ENCODE data around the gene HSFX4. TPM values are rescaled to one million over a fixed set of nuclear protein-coding genes. Genes with fewer than 3 reads are reported as not detected.
"Not testable (repeated sequence)": the region's sequence is repeated elsewhere in the genome, so short reads cannot be mapped to it uniquely, and the experiment has no call there.

HSFX4 gene
- polyA plus RNA-seq, 3 donors: not detected

DNA sequence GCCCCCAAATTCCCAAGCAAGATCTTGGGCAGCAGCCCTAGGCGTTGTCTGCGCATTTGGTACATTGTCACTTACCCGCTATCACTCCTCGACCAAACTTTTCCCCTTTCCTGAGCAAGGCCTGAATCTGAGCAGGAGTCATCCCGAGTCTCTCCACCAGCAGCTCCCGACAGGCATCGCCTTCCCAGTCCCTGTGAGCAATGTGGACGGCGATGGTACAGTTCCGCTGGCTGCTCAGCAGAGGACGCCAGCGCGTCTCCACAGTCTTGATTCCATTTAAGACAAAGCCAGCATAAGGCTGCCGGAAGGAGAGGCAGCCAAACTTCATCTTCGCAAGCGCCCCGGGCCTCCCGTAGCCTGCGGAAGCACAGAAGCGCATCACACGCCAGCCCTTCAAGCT lies 4.2 kb downstream of the HSFX4 start:
- H2AFZ ChIP-seq (ENCODE audit: insufficient read depth, low read depth, low read length, poor library complexity, severe bottlenecking); H3K27me3 Mint-ChIP-seq (ENCODE audit: low read depth in 3 of 3); DNase-seq; H3K4me3 Mint-ChIP-seq; H3K4me1 ChIP-seq (ENCODE audit: control insufficient read depth in 1 of 2, insufficient read depth in 2 of 2, low read length in 2 of 2); intact Hi-C loops (cut with micrococcal nuclease); H3K27ac ChIP-seq (ENCODE audit: low read depth in 1 of 2, low read length in 2 of 2); H4K20me1 ChIP-seq (ENCODE audit: insufficient read depth, low read length); H3K9ac ChIP-seq (ENCODE audit: insufficient read depth, low read length, poor library complexity, severe bottlenecking); H3K27me3 ChIP-seq (ENCODE audit: control insufficient read depth in 2 of 2, insufficient read depth in 2 of 2, low read length in 2 of 2); H3K9me3 ChIP-seq (replicated peaks in 1 of 2; ENCODE audit: control insufficient read depth in 1 of 2, insufficient read depth in 1 of 2, low read length in 2 of 2); H3K4me1 Mint-ChIP-seq; H3K9me3 Mint-ChIP-seq; H3K36me3 ChIP-seq (replicated peaks in 1 of 2; ENCODE audit: control insufficient read depth in 1 of 2, insufficient read depth in 2 of 2, low read length in 2 of 2); H3K4me2 ChIP-seq (replicated peaks; ENCODE audit: extremely low read depth, low read length, poor library complexity, severe bottlenecking); H3K27ac Mint-ChIP-seq; H3K4me3 ChIP-seq (replicated peaks in 1 of 3; ENCODE audit: low read depth in 2 of 3, low read length in 3 of 3): not testable (repeated sequence)
- peaks cover 14 to 18% of the 10 kb centered on the region in 2 donors for H3K36me3 Mint-ChIP-seq
- WGBS (ENCODE audit: insufficient coverage): no CpG with 5 or more reads among the region's 21 CpGs
- peaks cover 11% of the 10 kb centered on the region for H3K79me2 ChIP-seq (ENCODE audit: insufficient read depth, low read length)

GRCh38 chrX:149937328-149937727 lies 8.0 kb downstream of the HSFX4 start:
- Mint-ChIP-seq H3K27ac (peak overlapping the region; percentile 95 to 99 (median 98)), H3K4me1 (peaks cover 15% of the 10 kb centered on the region), H3K36me3 (peaks cover 14 to 18% of the 10 kb centered on the region in 2 donors), H3K4me3 (peak overlapping the region; percentile 77 to 82), H3K9me3 (peaks cover 0 to 15% (median 8%) of the 10 kb centered on the region in 7 donors)
- no CpG with 5 or more reads among the region's 5 CpGs for WGBS (ENCODE audit: insufficient coverage)
- Histone ChIP-seq H3K4me2 (replicated peaks; ENCODE audit: extremely low read depth, low read length, poor library complexity, severe bottlenecking) (peak overlapping the region; percentile 77), H3K4me1 (ENCODE audit: control insufficient read depth in 1 of 2, insufficient read depth in 2 of 2, low read length in 2 of 2) (peaks cover 10 to 16% of the 10 kb centered on the region in 2 donors), H3K4me3 (replicated peaks in 1 of 3; ENCODE audit: low read depth in 2 of 3, low read length in 3 of 3) (peak overlapping the region; percentile 54 to 82 (median 81)), H3K27ac (ENCODE audit: low read depth in 1 of 2, low read length in 2 of 2) (peak overlapping the region; percentile 87 to 95), H3K79me2 (ENCODE audit: insufficient read depth, low read length) (peaks cover 11% of the 10 kb centered on the region), H3K9ac (ENCODE audit: insufficient read depth, low read length, poor library complexity, severe bottlenecking) (peak overlapping the region; percentile 77)
- H3K27me3 Mint-ChIP-seq (ENCODE audit: low read depth in 3 of 3); H3K27me3 ChIP-seq (ENCODE audit: control insufficient read depth in 2 of 2, insufficient read depth in 2 of 2, low read length in 2 of 2); H3K9me3 ChIP-seq (replicated peaks in 1 of 2; ENCODE audit: control insufficient read depth in 1 of 2, insufficient read depth in 1 of 2, low read length in 2 of 2); H3K36me3 ChIP-seq (replicated peaks in 1 of 2; ENCODE audit: control insufficient read depth in 1 of 2, insufficient read depth in 2 of 2, low read length in 2 of 2); H2AFZ ChIP-seq (ENCODE audit: insufficient read depth, low read depth, low read length, poor library complexity, severe bottlenecking); H4K20me1 ChIP-seq (ENCODE audit: insufficient read depth, low read length); intact Hi-C loops (cut with micrococcal nuclease): not testable (repeated sequence)
- DNase-seq: peak in 1 of 3 donors; percentile 21

DNA sequence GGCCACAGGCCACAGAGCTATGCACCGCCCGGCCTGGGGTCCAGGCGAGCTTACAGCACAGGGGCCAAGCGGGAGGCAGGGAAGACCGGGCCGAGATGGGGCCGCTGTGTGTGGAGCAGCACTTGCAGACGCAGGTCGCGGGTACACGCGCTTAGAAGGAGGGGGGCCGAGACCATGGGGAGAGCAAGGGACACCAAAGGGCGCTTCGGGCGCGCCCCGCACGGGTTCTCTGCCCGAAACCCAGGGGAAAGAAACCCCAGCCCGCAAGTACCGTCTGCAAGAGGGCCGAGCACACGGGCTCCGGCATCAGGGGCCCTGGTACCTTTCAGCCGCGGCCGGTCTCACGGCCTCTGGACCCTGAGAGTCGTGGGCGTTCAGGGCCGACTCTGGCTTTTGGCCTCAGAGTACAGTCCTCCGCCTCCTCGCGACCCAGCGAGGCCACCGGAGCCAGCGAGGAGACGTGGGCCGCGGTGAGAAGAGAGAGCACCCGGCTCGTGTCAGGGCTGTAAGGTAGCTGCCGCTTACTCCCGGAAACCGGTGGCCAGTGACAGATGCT lies 8.6 kb downstream of the HSFX4 start:
- peaks cover 14 to 18% of the 10 kb centered on the region in 2 donors for H3K36me3 Mint-ChIP-seq
- no peaks in the 10 kb centered on the region for H3K9me3 ChIP-seq (replicated peaks in 1 of 2; ENCODE audit: control insufficient read depth in 1 of 2, insufficient read depth in 1 of 2, low read length in 2 of 2)
- peak overlapping the region; percentile 77 to 82 for H3K4me3 Mint-ChIP-seq
- H4K20me1 ChIP-seq (ENCODE audit: insufficient read depth, low read length): no peaks in the 10 kb centered on the region
- no peaks in the 10 kb centered on the region for H3K27me3 ChIP-seq (ENCODE audit: control insufficient read depth in 2 of 2, insufficient read depth in 2 of 2, low read length in 2 of 2)
- TF ChIP-seq CTCF (IDR thresholded peaks at IDR 0.05): no peak
- H3K9ac ChIP-seq (ENCODE audit: insufficient read depth, low read length, poor library complexity, severe bottlenecking): peak overlapping the region; percentile 77
- intact Hi-C loops (cut with micrococcal nuclease): no loop called here
- H3K4me1 Mint-ChIP-seq: peaks cover 15% of the 10 kb centered on the region
- peak overlapping the region; percentile 54 to 82 (median 81) for H3K4me3 ChIP-seq (replicated peaks in 1 of 3; ENCODE audit: low read depth in 2 of 3, low read length in 3 of 3)
- H3K27ac Mint-ChIP-seq: peak overlapping the region; percentile 95 to 99 (median 98)
- WGBS (ENCODE audit: insufficient coverage): 0% methylated on average over 36 of the region's 46 CpGs
- peaks cover 10 to 16% of the 10 kb centered on the region in 2 donors for H3K4me1 ChIP-seq (ENCODE audit: control insufficient read depth in 1 of 2, insufficient read depth in 2 of 2, low read length in 2 of 2)
- H3K79me2 ChIP-seq (ENCODE audit: insufficient read depth, low read length): peaks cover 11% of the 10 kb centered on the region
- peak overlapping the region; percentile 76 for H2AFZ ChIP-seq (ENCODE audit: insufficient read depth, low read depth, low read length, poor library complexity, severe bottlenecking)
- H3K4me2 ChIP-seq (replicated peaks; ENCODE audit: extremely low read depth, low read length, poor library complexity, severe bottlenecking): peak overlapping the region; percentile 77
- H3K36me3 ChIP-seq (replicated peaks in 1 of 2; ENCODE audit: control insufficient read depth in 1 of 2, insufficient read depth in 2 of 2, low read length in 2 of 2): peaks cover 3 to 5% of the 10 kb centered on the region in 2 donors
- peaks cover 0 to 15% (median 8%) of the 10 kb centered on the region in 7 donors for H3K9me3 Mint-ChIP-seq
- peaks cover 0 to 2% (median 1%) of the 10 kb centered on the region in 3 donors for H3K27me3 Mint-ChIP-seq (ENCODE audit: low read depth in 3 of 3)
- peak overlapping the region; percentile 87 to 95 for H3K27ac ChIP-seq (ENCODE audit: low read depth in 1 of 2, low read length in 2 of 2)
- peak in 1 of 3 donors; percentile 33 for DNase-seq
